Skeletal muscle tissue (tissue), 5 donors: ENCODE results near the gene COBLL1. TPM values are rescaled to one million over a fixed set of nuclear protein-coding genes. Genes with fewer than 3 reads are reported as not detected.

ENCODE experiments used
- H3K27ac ChIP-seq: one replicate; pipeline ENCODE4 v1.7.0; 2013; ENCODE audit warnings: mild to moderate bottlenecking, low read depth, low read length, inconsistent platforms
- H3K27me3 ChIP-seq, 3 donors: one replicate each; pipeline ENCODE4 v1.7.0; 2013; ENCODE audit warnings: low read length in 3 of 3; ENCODE audit not compliant: control insufficient read depth in 3 of 3, insufficient read depth in 3 of 3
- H3K36me3 ChIP-seq, 3 donors: one replicate each; pipeline ENCODE4 v1.7.0; 2013; ENCODE audit warnings: low read length in 3 of 3; ENCODE audit not compliant: control insufficient read depth in 3 of 3, insufficient read depth in 3 of 3
- H3K4me1 ChIP-seq, 3 donors: one replicate each; pipeline ENCODE4 v1.7.0; 2013; ENCODE audit warnings: low read length in 3 of 3, mild to moderate bottlenecking in 3 of 3; ENCODE audit not compliant: control insufficient read depth in 3 of 3, insufficient read depth in 3 of 3
- H3K4me3 ChIP-seq, 3 donors: one replicate each; pipeline ENCODE4 v1.7.0; 2013; ENCODE audit warnings: low read length in 3 of 3
- H3K9ac ChIP-seq, 3 donors: one replicate each; pipeline ENCODE4 v1.7.0; 2013; ENCODE audit warnings: low read length in 3 of 3, mild to moderate bottlenecking in 3 of 3, moderate library complexity in 2 of 3, low read depth in 1 of 3
- H3K9me3 ChIP-seq, 3 donors: one replicate each; pipeline ENCODE4 v1.7.0; 2013; ENCODE audit warnings: low read length in 3 of 3; ENCODE audit not compliant: control insufficient read depth in 3 of 3
- small RNA-seq: library from RNA; depleted of rRNA; stranded (forward); fragments of <200 nt; gene quantifications from one replicate; pipeline ENCODE3, GENCODE V24; 2014
- total RNA-seq: library from RNA; depleted of rRNA; stranded (reverse); fragments of >200 nt; gene quantifications from one replicate; pipeline ENCODE4 v1.2.3, GENCODE V29; 2014
- donor health status: Osteomylitis.

COBLL1 gene
- total RNA-seq, 1 donor from 2014 or later, result 11.0 TPM

DNA sequence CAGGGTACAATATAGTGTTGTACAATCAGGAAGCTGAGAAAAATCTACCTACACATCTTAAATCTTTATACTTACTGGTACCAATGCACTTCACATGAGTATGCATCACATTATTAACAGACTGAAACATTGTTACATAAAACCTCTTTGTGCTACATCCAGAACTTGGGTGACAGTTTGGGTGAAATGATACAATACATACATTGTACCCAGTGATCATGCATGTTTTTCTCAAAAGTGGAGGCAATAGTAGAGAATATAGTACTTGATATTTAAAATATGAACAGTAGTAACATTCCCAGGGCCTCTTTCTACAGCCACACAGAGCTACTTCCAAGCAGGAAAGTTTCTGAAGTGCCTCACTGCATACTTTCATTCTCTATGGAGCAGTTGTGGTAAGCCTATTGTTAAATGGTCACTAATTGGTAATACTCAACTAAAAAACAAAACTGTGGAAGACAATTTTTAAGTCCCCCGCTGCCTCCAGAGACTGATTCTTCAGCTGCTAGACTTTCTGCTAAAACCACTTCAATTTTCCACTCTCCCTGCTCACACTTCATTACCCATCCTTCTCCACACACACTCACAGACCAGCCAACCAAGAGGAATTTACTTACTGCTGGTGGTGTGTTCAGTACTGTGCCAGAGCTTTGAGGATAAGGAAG, 197.5 kb downstream of the COBLL1 start:
- H3K4me3 ChIP-seq, result no peak overlapping the region
- H3K9me3 ChIP-seq, result no peaks in the 10 kb centered on the region
- no peak overlapping the region for H3K9ac ChIP-seq
- H3K27me3 ChIP-seq, result no peaks in the 10 kb centered on the region
- H3K4me1 ChIP-seq, result no peaks in the 10 kb centered on the region
- no peaks in the 10 kb centered on the region for H3K36me3 ChIP-seq
- no peak overlapping the region for H3K27ac ChIP-seq

GRCh38 chr2:164642946-164643555, 198.6 kb downstream of the COBLL1 start:
- no peaks in the 10 kb centered on the region for H3K4me1 ChIP-seq
- H3K9ac ChIP-seq, result no peak overlapping the region
- H3K4me3 ChIP-seq, result no peak overlapping the region
- no peaks in the 10 kb centered on the region for H3K36me3 ChIP-seq
- H3K9me3 ChIP-seq, result no peaks in the 10 kb centered on the region
- H3K27me3 ChIP-seq, result no peaks in the 10 kb centered on the region
- H3K27ac ChIP-seq, result no peak overlapping the region

DNA sequence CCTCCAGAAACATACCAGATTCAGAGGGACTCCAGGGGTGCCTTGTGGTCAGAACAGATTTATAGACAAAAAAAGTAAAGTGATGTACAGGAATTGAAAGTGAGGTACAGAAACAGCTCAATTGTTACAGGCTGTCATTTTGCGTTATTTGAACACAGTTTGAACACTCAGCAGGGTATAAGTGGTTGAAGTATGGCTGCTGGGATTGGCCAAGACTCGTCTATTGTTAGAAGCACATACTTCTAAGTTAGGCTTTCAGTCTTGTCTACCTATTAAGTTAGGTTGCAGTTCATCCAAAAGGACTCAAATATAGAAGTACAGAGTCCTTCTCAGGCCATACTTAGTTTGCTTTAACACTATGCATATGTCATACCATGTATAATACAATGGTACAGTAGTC, 199.4 kb downstream of the COBLL1 start:
- H3K36me3 ChIP-seq, result no peaks in the 10 kb centered on the region
- H3K27ac ChIP-seq, result no peak overlapping the region
- no peaks in the 10 kb centered on the region for H3K27me3 ChIP-seq
- H3K9ac ChIP-seq, result no peak overlapping the region
- H3K4me3 ChIP-seq, result no peak overlapping the region
- H3K9me3 ChIP-seq, result no peaks in the 10 kb centered on the region
- no peaks in the 10 kb centered on the region for H3K4me1 ChIP-seq

Small RNA genes within 50 kb of the gene (small RNA-seq; reads per million reads assigned to genes)
- not detected for gene RNA5SP110
- not detected for gene SNORA70F

Other genes with a start within 250 kb of the COBLL1 start
- gene GRB14, start 220.3 kb downstream of the COBLL1 start, total RNA-seq, result 5.7 TPM
- gene SLC38A11, start 113.7 kb upstream of the COBLL1 start, total RNA-seq, result 2.6 TPM